Neuronal stem cell (in vitro differentiated cells): Measurements from ENCODE around the gene CELA3A.
"Not testable (repeated sequence)": the region's sequence is repeated elsewhere in the genome, so short reads cannot be mapped to it uniquely, and the experiment has no call there.

Source experiments
- DNase-seq: peaks from one replicate; pipeline ENCODE4 v3.0.0-alpha.2; 2013; ENCODE audit warnings: low spot score
- H2AFZ ChIP-seq: one replicate; pipeline ENCODE4 v1.6.1; 2013; ENCODE audit warnings: mild to moderate bottlenecking, low read length, inconsistent platforms
- H2AK5ac ChIP-seq: 2 replicates; pipeline ENCODE4 v1.6.1; 2013; ENCODE audit warnings: low read depth, mild to moderate bottlenecking, inconsistent platforms, low read length, moderate library complexity, mixed read lengths
- H2BK120ac ChIP-seq: 2 replicates; pipeline ENCODE4 v1.6.1; 2013; ENCODE audit warnings: low read depth, mild to moderate bottlenecking, inconsistent platforms, low read length, moderate library complexity, mixed read lengths
- H2BK12ac ChIP-seq: one replicate; pipeline ENCODE4 v1.6.1; 2013; ENCODE audit warnings: low read length, inconsistent platforms
- H2BK15ac ChIP-seq: 2 replicates; pipeline ENCODE4 v1.6.1; 2013; ENCODE audit warnings: mild to moderate bottlenecking, low read length, inconsistent platforms, mixed read lengths
- H2BK5ac ChIP-seq: one replicate; pipeline ENCODE4 v1.6.1; 2013; ENCODE audit warnings: inconsistent platforms, mild to moderate bottlenecking, low read length, moderate library complexity
- H3K14ac ChIP-seq: one replicate; pipeline ENCODE4 v1.6.1; 2013; ENCODE audit warnings: low read length, inconsistent platforms
- H3K18ac ChIP-seq: 2 replicates; pipeline ENCODE4 v1.6.1; 2013; ENCODE audit warnings: low read length, inconsistent platforms
- H3K23ac ChIP-seq: 2 replicates; pipeline ENCODE4 v1.6.1; 2013; ENCODE audit warnings: low read depth, mild to moderate bottlenecking, mixed read lengths, low read length, inconsistent platforms; ENCODE audit not compliant: poor library complexity
- H3K27ac ChIP-seq: replicated peaks from 3 replicates; pipeline ENCODE4 v1.5.1; 2013; ENCODE audit warnings: low read length, inconsistent platforms
- H3K27me3 ChIP-seq, 3 experiments: 2 replicates each; pipeline ENCODE4 v1.6.1; 2013; ENCODE audit warnings: low read length in 3 of 3, mild to moderate bottlenecking in 2 of 3, inconsistent platforms in 1 of 3, low read depth in 1 of 3, mixed read lengths in 1 of 3, moderate library complexity in 1 of 3; ENCODE audit not compliant: control insufficient read depth in 3 of 3, insufficient read depth in 3 of 3
- H3K36me3 ChIP-seq, 2 donors: replicated peaks in 1 of 2; 2 replicates each; pipeline ENCODE4 v1.6.1; 2013; ENCODE audit warnings: low read length in 2 of 2; ENCODE audit not compliant: control insufficient read depth in 2 of 2, insufficient read depth in 2 of 2
- H3K4ac ChIP-seq: 2 replicates; pipeline ENCODE4 v1.6.1; 2013; ENCODE audit warnings: inconsistent platforms, mild to moderate bottlenecking, low read length, moderate library complexity
- H3K4me1 ChIP-seq, 2 donors: 1 replicate in 1 of 2; 2 replicates in 1 of 2; pipeline ENCODE4 v1.6.1; 2013; ENCODE audit warnings: low read length in 2 of 2, low read depth in 1 of 2; ENCODE audit not compliant: control insufficient read depth in 2 of 2, insufficient read depth in 1 of 2
- H3K4me2 ChIP-seq: one replicate; pipeline ENCODE4 v1.6.1; 2013; ENCODE audit warnings: mild to moderate bottlenecking, low read length, inconsistent platforms; ENCODE audit not compliant: insufficient read depth, poor library complexity, severe bottlenecking
- H3K4me3 ChIP-seq, 2 donors: 2 replicates each; pipeline ENCODE4 v1.5.1; 2013; ENCODE audit warnings: low read length in 2 of 2, mild to moderate bottlenecking in 2 of 2, inconsistent platforms in 1 of 2, moderate library complexity in 1 of 2
- H3K79me1 ChIP-seq: one replicate; pipeline ENCODE4 v1.6.1; 2013; ENCODE audit warnings: low read depth, mild to moderate bottlenecking, inconsistent platforms, low read length, moderate library complexity
- H3K9ac ChIP-seq: one replicate; pipeline ENCODE4 v1.6.1; 2013; ENCODE audit warnings: mild to moderate bottlenecking, low read depth, low read length, inconsistent platforms; ENCODE audit not compliant: poor library complexity
- H3K9me3 ChIP-seq, 2 donors: replicated peaks in 1 of 2; 2 replicates each; pipeline versions ENCODE3 to v1.6.1; 2013; ENCODE audit warnings: low read length in 2 of 2, mild to moderate bottlenecking in 2 of 2, inconsistent platforms in 1 of 2, low read depth in 1 of 2, mixed read lengths in 1 of 2, moderate library complexity in 1 of 2; ENCODE audit not compliant: control insufficient read depth in 2 of 2, insufficient read depth in 1 of 2
- H4K8ac ChIP-seq: one replicate; pipeline ENCODE4 v1.6.1; 2013; ENCODE audit warnings: low read depth, mild to moderate bottlenecking, inconsistent platforms, low read length, moderate library complexity
- H4K91ac ChIP-seq: one replicate; pipeline ENCODE4 v1.6.1; 2013; ENCODE audit warnings: low read length, low read depth, mild to moderate bottlenecking, inconsistent platforms; ENCODE audit not compliant: poor library complexity
- WGBS, 2 donors: extraction: QIAGEN DNeasy Blood & Tissue Kit; methylation state at CpG; one replicate each; pipeline ENCODE4 v1.1.7; 2013; ENCODE audit warnings: missing lambda C conversion rate in 2 of 2, mixed read lengths in 1 of 2; ENCODE audit not compliant: insufficient read length in 2 of 2, insufficient replicate concordance in 1 of 2; ENCODE audit errors: extremely low coverage in 2 of 2; 5-methylcytosine and 5-hydroxymethylcytosine counted together

CELA3A gene

GRCh38 chr1:21982122-21982521, 19.3 kb upstream of the CELA3A start:
- H2BK15ac ChIP-seq, H2BK5ac ChIP-seq, H2AFZ ChIP-seq, H3K18ac ChIP-seq, H3K27ac ChIP-seq, H3K79me1 ChIP-seq, H3K14ac ChIP-seq, H2AK5ac ChIP-seq, H4K8ac ChIP-seq, DNase-seq, H3K4me2 ChIP-seq, H3K4me1 ChIP-seq, H2BK120ac ChIP-seq, H4K91ac ChIP-seq, H3K23ac ChIP-seq, H3K9ac ChIP-seq, H3K36me3 ChIP-seq, H2BK12ac ChIP-seq, H3K4ac ChIP-seq, H3K9me3 ChIP-seq, H3K4me3 ChIP-seq, H3K27me3 ChIP-seq: not testable (repeated sequence)
- WGBS, 2 donors: no CpG with 5 or more reads among the region's 6 CpGs

GRCh38 chr1:21983539-21983938, 17.9 kb upstream of the CELA3A start:
- H3K18ac ChIP-seq, H2BK15ac ChIP-seq, H3K9ac ChIP-seq, H3K23ac ChIP-seq, DNase-seq, H3K4me3 ChIP-seq, H3K36me3 ChIP-seq, H3K4ac ChIP-seq, H4K91ac ChIP-seq, H3K4me2 ChIP-seq, H2BK12ac ChIP-seq, H3K4me1 ChIP-seq, H3K9me3 ChIP-seq, H2AK5ac ChIP-seq, H3K14ac ChIP-seq, H3K27ac ChIP-seq, H2AFZ ChIP-seq, H3K27me3 ChIP-seq, H2BK5ac ChIP-seq, H4K8ac ChIP-seq, H2BK120ac ChIP-seq, H3K79me1 ChIP-seq: not testable (repeated sequence)
- no CpG with 5 or more reads among the region's 15 CpGs for whole genome bisulfite sequencing, 2 donors

DNA sequence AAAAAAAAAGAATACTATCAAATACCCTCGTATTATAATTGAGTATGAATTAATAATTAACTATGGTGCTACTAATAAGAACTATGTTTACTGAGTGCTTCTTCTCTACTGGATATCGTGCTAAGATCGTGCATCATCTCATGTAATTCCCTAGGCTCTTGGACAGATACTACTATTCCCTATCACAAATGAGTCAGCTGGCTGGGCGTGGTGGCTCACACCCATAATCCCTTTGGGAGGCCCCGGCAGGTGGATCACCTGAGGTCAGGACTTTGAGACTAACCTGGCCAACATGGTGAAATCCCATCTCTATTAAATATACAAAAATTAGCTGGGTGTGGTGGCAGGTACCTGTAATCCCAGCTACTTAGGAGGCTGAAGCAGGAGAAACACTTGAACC, 15.6 kb upstream of the CELA3A start:
- H3K9me3 ChIP-seq, H2AK5ac ChIP-seq, H3K27ac ChIP-seq, H3K9ac ChIP-seq, H3K4me1 ChIP-seq, H3K27me3 ChIP-seq, H3K14ac ChIP-seq, H3K79me1 ChIP-seq, H3K18ac ChIP-seq, H2BK12ac ChIP-seq, H4K8ac ChIP-seq, H2BK120ac ChIP-seq, H3K4ac ChIP-seq, H3K36me3 ChIP-seq, H2BK5ac ChIP-seq, H4K91ac ChIP-seq, H3K4me2 ChIP-seq, H3K23ac ChIP-seq, H2AFZ ChIP-seq, H2BK15ac ChIP-seq, H3K4me3 ChIP-seq, DNase-seq: not testable (repeated sequence)
- no CpG with 5 or more reads among the region's 5 CpGs for WGBS, 2 donors

- not testable (repeated sequence) for H3K4me3 ChIP-seq, H3K18ac ChIP-seq, H2BK120ac ChIP-seq, H3K9me3 ChIP-seq, H3K27ac ChIP-seq, H3K36me3 ChIP-seq, H3K4me2 ChIP-seq, H3K14ac ChIP-seq, H4K8ac ChIP-seq, H3K4me1 ChIP-seq, H4K91ac ChIP-seq, H2BK5ac ChIP-seq, H2AFZ ChIP-seq, H3K23ac ChIP-seq, H3K9ac ChIP-seq, H3K27me3 ChIP-seq, H3K4ac ChIP-seq, H3K79me1 ChIP-seq, H2BK15ac ChIP-seq, H2AK5ac ChIP-seq, DNase-seq, H2BK12ac ChIP-seq
- WGBS, 2 donors: no CpG with 5 or more reads among the region's 12 CpGs
Measured at GRCh38 chr1:21986386-21986785, 15.1 kb upstream of the CELA3A start.
